Measurements from ENCODE around the gene POLR1C.
A peak's percentile ranks its signal among the peaks of the same experiment; 100 is the strongest.

Gene POLR1C

DNA sequence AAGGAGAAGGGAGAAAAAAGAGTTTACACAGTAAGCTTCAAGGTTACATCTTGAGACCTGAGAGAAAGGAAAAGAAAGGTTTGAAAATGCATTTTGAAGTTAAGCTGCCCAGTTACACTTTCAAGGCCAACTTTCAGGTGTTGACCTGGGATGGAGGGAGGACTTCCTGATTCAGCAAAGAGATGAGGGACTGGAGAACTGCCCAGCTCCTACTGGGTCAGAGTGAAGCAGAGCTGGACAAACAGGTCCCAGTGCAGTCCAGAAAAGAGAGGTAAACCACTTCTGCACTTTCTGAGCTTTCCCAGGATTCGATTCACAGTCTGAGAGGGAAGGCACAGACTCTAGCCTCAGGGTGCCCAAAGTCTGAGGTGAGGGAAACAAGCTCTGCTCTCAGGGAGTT, 45.5 kb upstream of the POLR1C start:
- H3K4me3 ChIP-seq (ENCODE audit: low read depth, low read length): no peak overlapping the region
- POLR2A ChIA-PET: no interaction called here
- no peak for DNase-seq (ENCODE audit: low read depth, low spot score)
- TF ChIP-seq, protein P1, sequence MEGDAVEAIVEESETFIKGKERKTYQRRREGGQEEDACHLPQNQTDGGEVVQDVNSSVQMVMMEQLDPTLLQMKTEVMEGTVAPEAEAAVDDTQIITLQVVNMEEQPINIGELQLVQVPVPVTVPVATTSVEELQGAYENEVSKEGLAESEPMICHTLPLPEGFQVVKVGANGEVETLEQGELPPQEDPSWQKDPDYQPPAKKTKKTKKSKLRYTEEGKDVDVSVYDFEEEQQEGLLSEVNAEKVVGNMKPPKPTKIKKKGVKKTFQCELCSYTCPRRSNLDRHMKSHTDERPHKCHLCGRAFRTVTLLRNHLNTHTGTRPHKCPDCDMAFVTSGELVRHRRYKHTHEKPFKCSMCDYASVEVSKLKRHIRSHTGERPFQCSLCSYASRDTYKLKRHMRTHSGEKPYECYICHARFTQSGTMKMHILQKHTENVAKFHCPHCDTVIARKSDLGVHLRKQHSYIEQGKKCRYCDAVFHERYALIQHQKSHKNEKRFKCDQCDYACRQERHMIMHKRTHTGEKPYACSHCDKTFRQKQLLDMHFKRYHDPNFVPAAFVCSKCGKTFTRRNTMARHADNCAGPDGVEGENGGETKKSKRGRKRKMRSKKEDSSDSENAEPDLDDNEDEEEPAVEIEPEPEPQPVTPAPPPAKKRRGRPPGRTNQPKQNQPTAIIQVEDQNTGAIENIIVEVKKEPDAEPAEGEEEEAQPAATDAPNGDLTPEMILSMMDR (IDR thresholded peaks at IDR 0.05; ENCODE audit: insufficient read depth, low read length, missing control alignments): no peak
- CTCF ChIA-PET: interaction anchor here (1.0 to 1.6 kb wide), 5 partner anchors 15 to 35 kb away, joined by 3 to 5 read pairs (median 4); no protein-coding TSS in a partner anchor

DNA sequence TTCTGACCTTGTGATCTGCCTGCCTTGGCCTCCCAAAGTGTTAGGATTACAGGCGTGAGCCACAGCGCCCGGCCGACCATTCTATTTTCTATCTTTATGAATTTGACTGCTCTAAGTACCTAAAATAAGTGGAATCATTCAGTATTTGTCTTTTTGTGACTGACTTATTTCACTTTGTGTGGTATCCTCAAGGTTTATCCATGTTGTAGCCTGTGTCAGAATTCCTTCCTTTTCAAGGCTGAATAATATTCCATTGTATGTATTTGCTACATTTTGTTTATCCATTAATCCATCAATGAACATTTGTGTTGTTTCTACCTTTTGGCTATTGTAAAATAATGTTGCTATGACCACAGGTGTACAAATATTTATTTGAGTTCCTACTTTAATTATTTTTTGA, 44.4 kb upstream of the POLR1C start:
- DNase-seq (ENCODE audit: low read depth, low spot score): no peak
- ChIA-PET CTCF (interaction anchor here (1.0 to 1.6 kb wide), 3 partner anchors 16 to 34 kb away, joined by 4 to 5 read pairs (median 5); no protein-coding TSS in a partner anchor), POLR2A (no interaction called here)
- TF ChIP-seq, protein P1 (IDR thresholded peaks at IDR 0.05; ENCODE audit: insufficient read depth, low read length, missing control alignments): no peak
- no peak overlapping the region for H3K4me3 ChIP-seq (ENCODE audit: low read depth, low read length)

DNA sequence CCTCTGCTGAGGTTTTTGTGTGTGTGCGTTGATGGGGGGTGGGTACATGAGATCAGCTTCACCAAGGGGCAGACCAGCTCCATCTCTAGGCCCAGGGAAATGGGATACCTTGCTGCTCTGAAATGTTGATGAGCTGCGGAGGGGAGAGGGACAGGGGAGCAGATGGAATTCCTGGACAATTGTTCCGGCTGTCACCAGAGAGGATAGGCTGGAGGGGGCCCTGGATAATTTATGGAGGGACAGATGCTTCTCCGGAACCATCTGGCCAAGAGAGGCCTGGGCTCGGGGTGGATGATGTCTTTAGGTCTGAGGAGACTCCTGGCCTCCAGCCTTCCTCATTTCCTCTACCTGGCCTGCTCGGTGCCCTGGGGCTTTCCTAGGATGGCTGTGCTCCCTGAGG, 41.4 kb upstream of the POLR1C start:
- ChIA-PET POLR2A (no interaction called here), CTCF (interaction anchor here (5.2 kb wide), 1 partner anchor 20 kb away, joined by 21 read pairs; no protein-coding TSS in a partner anchor)
- no peak overlapping the region for H3K4me3 ChIP-seq (ENCODE audit: low read depth, low read length)
- no peak for DNase-seq (ENCODE audit: low read depth, low spot score)
- TF ChIP-seq, protein P1 (IDR thresholded peaks at IDR 0.05; ENCODE audit: insufficient read depth, low read length, missing control alignments): no peak

GRCh38 chr6:43476746-43477145, 40.1 kb upstream of the POLR1C start:
- DNase-seq (ENCODE audit: low read depth, low spot score): no peak
- ChIA-PET CTCF (interaction anchor here (0.6 to 5.2 kb wide), 5 partner anchors 19 to 369 kb away, joined by 3 to 21 read pairs (median 9); no protein-coding TSS in a partner anchor), POLR2A (interaction anchor here (1.2 to 1.5 kb wide), 2 partner anchors 12 to 38 kb away, joined by 4 to 5 read pairs; no protein-coding TSS in a partner anchor)
- peak overlapping the region; percentile 74 for H3K4me3 ChIP-seq (ENCODE audit: low read depth, low read length)
- TF ChIP-seq, protein P1 (IDR thresholded peaks at IDR 0.05; ENCODE audit: insufficient read depth, low read length, missing control alignments): no peak

- no peak for DNase-seq (ENCODE audit: low read depth, low spot score)
- POLR2A ChIA-PET: interaction anchor here (0.8 to 1.5 kb wide), 5 partner anchors 12 to 39 kb away, joined by 3 to 5 read pairs (median 4); no protein-coding TSS in a partner anchor
- TF ChIP-seq, protein P1 (IDR thresholded peaks at IDR 0.05; ENCODE audit: insufficient read depth, low read length, missing control alignments): no peak
- CTCF ChIA-PET: interaction anchor here (0.6 to 5.2 kb wide), 7 partner anchors 15 to 368 kb away, joined by 3 to 21 read pairs (median 4); no protein-coding TSS in a partner anchor
- H3K4me3 ChIP-seq (ENCODE audit: low read depth, low read length): peak within 1 kb of the TSS; percentile 74
Observed at GRCh38 chr6:43477235-43478007, 39.5 kb upstream of the POLR1C start, which contains the start of gene TJAP1. TJAP1 (plus strand) TSS chr6:43477570; CDS start chr6:43499002, 21,432 bp downstream.

DNA sequence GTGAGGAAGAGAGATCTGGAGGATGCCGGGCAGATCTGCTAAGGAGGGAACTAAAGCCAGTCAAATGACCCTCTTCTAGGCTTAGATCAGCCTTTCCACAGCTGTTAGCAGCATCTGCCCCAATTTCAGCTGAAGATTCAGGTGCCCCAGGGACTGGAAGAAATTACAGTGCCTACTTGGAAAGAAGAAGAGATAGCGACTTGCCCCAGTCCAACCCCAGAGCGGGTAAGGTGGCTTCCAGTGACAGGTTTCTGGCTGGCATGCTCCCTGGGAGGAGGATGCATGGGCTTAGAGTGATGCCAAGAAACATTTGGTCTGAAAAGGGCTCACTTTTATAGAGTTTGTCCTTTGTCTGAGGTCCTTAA, 38.9 kb upstream of the POLR1C start:
- DNase-seq (ENCODE audit: low read depth, low spot score): no peak
- ChIA-PET CTCF (interaction anchor here (0.9 to 5.2 kb wide), 5 partner anchors 14 to 91 kb away, joined by 3 to 21 read pairs (median 9); no protein-coding TSS in a partner anchor), POLR2A (interaction anchor here (0.8 to 1.5 kb wide), 5 partner anchors 13 to 40 kb away, joined by 3 to 5 read pairs (median 4); no protein-coding TSS in a partner anchor)
- peak overlapping the region; percentile 74 for H3K4me3 ChIP-seq (ENCODE audit: low read depth, low read length)
- TF ChIP-seq, protein P1 (IDR thresholded peaks at IDR 0.05; ENCODE audit: insufficient read depth, low read length, missing control alignments): no peak
